GM18520 (cell line): Measurements from ENCODE around the gene EPB41L5.
A peak's percentile ranks its signal among the peaks of the same experiment; 100 is the strongest.
"Not testable (repeated sequence)": the region's sequence is repeated elsewhere in the genome, so short reads cannot be mapped to it uniquely, and the experiment has no call there.

Source experiments
- ATAC-seq: cut with Tn5 transposase; IDR thresholded peaks from one replicate; pipeline ENCODE4 v1.9.1; 2021; ENCODE audit not compliant: unreplicated experiment

Gene EPB41L5

DNA sequence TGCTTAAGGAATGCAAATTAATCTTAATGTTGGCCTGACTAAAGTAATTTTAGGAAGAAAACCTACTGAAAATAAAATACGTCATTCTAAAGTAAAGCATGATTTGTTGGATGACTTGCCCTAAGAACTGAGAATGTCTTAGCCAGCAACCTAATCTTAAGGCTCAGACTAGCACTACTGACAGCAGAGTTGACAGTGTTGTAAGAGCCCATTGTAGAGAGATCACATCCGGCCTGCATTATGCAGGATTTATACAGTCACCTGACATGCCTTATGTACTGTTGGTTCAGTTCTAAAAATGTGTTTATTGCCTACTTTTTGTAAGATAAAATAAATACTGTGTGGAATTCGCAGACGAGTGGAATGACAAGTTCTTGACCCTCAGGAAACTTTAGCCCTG lies 128.0 kb downstream of the EPB41L5 start:
- no peak for ATAC-seq

DNA sequence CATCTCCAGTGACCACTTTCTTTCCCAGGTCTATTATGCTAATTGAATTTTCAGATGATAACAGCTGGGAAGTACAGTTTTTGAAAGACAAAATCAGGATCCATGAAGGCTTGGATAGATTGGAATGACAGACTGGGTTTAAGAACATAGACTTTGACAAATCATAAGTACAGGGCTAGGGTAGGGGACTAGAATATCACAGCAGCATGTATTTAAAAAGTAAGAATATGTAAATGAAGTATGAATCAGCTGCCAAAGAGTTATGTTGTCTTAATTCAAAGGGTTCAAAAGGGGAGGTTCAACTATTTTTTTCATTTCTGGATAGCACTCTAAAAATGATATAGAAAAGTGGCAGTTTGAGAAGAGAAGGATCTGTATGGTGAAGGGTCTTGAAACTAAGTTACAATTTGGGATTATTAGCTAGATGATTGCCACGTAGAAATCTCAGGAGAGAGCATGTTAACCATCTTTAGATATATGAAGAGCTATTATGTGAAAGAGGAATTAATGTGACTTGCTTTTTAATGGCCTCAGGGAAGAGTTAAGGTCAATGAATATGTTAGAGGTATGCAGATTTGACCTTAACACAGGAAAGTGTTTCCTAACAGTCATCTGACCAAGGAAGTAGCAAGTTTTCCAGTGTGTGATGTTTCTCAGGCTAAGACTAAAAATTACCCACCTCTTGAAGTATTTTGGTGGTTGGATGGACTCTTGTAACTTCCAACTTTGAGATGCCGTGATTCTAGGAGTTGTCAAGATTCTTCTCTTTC lies 128.6 kb downstream of the EPB41L5 start:
- no peak for ATAC-seq

DNA sequence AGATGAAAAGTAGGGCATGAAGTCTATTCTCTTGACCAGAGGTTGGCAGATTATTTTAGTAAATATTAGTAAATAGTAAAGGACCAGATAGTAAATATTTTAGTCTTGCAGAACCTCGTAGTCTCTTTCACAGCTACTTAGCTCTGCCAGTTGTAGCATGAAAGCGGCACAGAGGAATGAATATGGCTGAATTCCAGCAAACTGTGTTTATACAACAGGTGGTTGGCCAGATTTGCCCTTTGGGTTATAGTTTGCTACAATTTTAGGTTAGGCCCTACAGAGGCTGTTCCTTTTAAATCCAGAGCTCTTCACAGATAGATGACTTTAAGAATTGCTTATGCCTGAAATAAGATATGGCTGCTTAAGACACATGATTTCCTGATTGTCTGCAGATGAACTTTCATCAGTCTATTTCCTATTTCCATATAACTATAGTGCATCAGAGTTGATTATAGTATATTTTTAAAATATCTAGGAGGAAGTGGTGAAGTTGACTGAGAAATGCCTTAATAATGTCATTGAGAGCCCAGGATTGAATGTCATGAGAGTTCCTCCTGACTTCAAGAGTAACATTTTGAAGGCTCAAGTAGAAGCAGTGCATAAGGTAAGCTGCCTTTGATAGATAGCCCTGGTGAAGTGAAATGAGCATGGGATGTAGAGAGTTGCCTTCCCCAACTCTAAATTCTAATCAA lies 129.8 kb downstream of the EPB41L5 start:
- ATAC-seq = no peak

DNA sequence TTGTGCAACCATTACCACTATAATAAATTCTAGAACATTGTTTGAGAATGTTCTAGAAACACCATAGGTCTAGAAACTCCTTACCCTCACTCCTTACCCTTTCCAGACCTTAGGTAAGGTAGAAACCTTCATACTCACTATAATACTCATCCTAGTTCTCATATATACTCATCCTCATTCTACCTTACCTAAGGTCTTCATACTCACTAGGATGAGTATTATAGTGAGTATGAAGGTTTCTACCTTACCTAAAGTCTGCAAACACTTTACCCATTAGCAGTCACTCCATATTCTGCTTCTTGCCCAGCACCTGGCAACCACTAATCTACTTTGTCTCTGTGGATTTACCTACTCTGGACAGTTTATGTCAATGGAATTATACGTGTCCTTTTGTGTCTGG lies 135.4 kb downstream of the EPB41L5 start:
- ATAC-seq = no peak

DNA sequence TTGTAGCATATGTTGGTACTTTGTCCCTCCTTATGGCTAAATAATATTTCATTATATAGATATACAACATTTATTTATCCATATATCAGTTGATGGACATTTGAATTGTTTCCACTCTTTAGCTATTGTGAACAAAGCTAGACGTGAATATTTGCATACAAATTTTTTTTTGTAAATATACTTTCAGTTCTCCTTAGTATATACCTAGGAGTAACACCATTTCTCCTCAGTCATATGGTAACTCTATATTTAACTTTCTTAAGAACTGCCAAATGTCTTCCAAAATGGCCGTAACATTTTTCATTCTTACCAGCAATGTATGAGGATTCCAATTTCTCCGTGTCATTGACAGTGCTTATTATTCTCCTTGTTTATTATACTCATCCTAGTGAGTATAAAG lies 135.8 kb downstream of the EPB41L5 start:
- ATAC-seq = no peak

DNA sequence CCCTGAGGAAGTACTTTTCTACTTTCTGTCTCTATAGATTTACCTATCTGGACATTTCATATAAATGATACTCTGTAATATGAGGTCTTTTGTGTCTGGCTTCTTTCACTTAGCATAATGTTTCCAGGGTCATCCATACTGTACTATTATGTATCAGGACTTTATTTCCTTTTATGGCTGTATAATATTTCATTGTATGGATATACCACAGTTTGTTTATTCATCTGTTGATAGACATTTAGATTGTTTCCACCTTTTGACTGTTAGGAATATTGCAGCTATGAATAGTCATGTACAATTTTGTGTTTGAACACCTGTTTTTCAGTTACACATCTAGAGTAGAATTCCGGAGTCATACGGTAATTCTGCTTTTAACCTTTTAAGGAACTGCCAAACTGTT lies 136.5 kb downstream of the EPB41L5 start:
- no peak for ATAC-seq

DNA sequence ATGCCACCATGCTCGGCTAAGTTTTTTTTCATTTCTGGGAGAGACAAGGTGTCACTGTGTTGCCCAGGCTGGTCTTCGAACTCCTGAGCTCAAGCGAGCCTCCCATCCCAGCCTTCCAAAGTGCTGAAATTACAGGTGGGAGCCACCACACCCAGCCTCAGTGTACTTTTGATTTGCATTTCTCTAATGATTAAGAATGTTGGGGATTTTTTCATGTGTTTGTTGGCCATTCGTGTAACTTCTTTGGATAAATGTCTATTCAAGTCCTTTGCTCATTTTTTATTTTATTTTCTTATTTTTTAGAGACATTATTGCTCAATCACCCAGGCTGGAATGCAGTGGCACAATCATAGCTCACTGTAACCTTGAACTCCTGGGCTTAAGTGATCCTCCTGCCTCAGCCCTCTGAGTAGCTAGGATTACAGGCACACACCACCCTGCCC lies 137.2 kb downstream of the EPB41L5 start:
- ATAC-seq = no peak

DNA sequence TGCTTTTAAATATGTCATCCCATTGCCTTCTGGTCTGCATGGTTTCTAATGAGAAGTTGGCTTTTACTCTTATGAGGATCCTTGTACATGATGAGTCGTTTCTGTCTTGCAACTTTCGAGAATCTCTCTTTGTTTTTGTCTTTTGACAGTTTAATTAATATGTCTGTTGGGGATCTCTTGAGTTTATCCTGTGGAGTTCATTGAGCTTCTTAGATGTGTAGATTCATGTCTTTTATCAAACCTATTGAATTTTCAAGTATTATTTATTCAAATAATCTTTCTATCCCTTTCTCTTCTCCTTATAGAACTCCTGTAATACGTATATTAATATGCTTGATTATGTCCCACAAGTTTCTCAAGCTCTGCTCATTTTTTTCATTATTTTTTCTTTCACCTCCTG lies 142.4 kb downstream of the EPB41L5 start:
- ATAC-seq = no peak

DNA sequence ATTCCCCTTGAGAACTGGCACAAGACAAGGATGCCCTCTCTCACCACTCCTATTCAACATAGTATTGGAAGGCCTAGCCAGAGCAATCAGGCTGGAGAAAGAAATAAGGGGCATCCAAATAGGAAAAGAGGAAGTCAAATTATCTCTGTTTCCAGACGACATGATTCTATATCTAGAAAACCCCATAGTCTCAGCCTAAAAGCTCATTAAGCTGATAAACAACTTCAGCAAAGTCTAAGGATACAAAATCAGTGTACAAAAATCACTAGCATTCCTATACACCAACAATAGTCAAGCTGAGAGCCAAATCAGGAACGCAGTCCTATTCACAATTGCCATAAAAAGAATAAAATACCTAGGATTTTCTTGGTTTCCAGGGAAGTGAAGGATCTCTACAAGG lies 145.8 kb downstream of the EPB41L5 start:
- ATAC-seq = not testable (repeated sequence)

DNA sequence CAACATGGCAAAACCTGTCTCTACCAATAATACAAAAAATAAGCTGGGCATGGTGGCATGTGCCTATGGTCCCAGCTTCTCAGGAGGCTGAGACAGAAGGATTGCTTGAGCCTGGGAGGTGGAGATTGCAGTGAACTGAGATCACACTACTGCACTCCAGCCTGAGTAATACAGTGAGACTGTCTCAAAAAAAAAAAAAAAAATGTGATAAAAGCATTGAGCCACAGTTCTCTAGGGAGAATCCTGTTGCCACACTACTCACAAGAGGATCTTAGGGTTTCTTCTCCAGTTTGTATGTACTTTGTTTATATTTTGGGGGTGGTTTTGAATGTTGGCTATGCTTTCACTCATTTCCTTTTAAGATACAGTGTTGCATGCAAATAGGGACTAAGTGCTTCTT lies 148.3 kb downstream of the EPB41L5 start:
- ATAC-seq = no peak

DNA sequence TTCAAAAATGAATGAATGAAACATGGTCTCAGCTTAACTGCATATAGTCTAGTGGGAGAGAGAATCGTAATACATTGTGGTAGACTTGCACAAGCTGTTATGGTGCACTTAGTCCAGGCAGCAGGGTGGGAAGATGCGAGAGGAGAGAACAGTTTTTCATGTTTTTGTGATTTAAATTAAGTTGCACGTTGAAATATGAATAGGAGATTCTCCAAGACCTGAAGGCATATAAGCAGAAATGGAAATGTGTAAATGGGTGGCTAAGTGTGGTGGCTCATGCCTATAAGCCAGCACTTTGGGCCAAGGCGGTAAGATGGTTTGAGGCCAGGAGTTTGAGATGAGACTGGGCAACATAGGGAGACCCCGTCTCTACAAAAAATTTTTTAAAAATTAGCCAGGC lies 149.8 kb downstream of the EPB41L5 start:
- ATAC-seq = no peak

DNA sequence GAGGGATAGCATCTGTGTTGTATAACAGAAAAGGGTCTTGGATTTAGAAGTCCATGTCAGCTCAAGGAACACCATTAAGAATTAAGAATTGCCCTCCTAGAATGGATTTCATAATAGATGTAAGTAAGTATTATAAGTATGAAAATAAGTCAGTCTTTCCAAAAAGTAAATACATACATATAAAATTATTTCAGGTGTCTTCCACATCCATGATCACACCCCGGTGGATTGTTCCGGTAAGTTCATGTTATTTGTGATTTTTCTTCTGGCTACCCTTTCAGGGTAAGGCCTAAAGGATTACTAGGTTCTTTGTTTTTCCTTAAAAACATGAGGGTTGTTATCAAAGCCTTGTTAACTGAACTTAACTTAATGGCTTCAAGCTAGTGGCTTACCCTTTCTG lies 154.4 kb downstream of the EPB41L5 start:
- ATAC-seq = no peak

DNA sequence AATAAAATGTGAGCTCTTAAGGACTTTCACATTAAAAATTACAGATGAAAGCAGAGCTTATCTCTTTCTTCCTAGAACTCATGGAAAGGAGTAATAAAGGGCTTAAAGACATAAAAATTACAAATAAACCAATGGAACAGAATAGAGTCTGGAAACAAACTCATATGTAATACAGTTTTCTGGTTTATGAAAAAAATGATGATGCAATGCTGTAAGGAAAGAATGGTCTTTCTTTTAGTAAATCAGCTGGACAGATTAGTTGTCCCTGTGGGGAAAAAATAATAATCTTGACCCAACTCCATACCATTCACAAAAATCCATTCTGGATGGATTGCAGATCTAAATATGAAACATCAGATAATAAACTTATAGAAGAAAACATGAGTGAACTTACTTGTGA lies 156.1 kb downstream of the EPB41L5 start:
- ATAC-seq = no peak

DNA sequence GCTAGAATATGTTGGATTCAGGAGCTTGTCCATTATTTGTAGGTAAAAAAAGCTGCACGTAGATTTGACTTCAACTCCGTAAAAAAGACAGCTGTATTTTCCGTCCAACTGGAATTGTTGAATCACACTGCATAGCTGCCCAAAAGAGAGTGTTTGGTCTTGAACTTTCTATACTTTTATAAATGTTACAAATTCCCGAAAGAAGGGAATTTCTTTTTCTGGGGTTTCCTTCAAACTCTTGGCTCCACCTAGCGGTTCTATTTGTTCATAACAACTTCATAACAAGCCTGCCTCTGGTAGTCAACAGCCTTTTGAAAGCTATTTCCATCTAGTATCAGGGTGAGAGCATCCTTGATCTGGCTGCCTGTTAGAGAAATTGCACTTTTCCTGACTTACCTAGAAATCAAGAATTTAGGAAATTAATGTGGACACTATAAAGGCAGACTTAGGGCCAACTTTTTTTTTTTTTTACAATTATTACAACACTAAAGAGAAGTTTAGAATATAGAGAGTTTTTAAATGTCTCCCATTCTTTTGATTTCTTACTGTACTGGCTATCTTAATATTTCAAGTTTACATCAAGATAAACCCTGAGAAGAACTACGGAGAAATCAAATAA lies 162.2 kb downstream of the EPB41L5 start:
- no peak for ATAC-seq

DNA sequence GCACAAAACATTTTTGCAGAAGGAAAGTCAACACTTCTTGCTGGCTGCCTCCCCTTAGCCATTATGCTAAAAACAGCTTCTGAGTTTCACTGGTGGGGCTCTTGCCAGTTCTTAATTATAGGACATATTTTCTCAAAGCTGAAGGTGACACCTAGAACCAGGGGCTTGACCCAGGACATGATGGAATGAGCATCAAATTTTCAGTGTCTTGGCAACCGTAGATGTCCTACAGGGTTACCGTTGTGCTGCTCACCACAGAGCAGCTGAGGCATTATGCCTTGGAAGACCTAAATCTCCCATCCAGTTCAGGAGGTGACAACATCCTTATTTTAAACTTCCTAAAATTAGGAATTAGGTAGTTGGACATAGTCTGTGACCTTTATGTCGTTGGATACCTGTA lies 163.6 kb downstream of the EPB41L5 start:
- no peak for ATAC-seq

DNA sequence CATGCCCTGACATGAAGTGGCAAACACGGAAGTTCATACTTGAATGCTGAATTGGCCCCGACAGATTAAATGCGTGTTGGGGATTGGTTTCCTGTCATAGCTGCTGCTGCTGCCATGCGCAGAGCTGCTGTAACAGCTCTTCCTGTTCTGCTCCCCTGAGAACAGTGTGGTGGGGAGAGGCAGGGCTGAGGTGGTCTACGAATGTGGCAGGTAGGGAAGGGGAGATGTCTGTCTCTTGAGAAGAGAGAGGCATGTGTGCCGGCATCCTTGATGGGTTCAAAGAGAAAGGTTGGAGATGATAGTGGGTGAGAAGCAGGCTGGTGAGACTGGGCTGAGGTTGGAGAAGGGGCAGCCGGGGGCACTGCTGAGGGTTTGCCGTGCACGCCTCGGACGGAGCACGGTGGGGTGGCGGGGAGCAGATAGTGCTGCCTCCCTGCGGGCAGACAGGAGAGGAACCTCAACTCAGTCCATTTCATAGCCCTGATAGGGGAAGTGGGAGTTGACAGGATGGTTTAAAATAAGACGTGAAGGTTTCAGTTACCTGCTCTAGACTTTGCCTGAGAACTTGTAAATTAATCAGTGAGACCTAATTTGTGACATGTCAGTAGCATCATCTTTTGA lies 164.2 kb downstream of the EPB41L5 start:
- ATAC-seq = peak; percentile 91

DNA sequence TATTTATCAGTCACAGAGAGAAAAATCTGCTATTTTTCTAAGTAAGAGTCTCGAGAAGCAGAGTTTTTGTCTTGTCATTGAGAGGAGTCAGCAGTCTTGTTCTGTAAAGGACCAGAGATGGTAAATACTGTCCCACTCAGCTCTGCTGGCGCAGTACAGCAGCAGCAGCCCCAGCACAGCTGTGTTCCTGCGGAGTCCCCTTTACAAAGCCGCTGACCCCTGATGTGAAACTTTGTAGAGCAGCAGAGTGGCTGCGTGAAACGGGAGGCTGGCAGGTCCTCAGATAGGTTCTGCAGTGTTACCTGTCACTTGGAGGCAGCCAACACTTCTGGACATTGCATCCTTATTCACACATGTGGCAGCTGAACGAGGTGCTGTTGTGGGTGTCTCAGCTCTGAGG lies 165.1 kb downstream of the EPB41L5 start:
- ATAC-seq = no peak

DNA sequence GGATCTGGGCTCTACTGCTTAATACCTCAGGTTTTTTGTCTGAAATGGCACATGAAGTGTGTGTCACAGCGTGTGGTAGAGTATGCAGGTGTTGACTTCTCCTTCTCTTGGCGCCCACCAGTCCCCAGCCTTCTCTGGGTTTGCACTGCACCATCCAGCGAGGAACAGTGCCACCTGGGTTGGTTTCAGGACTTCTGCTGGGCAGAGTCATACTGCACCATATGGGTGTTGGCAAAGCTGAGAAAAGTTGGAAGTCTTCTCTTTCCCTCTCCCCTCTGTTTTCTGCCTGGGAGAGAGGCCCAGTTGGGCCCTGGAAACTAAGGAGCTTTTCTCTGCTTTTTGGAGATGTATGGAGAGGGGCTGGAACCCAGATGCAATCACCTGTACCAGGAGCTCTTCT lies 166.5 kb downstream of the EPB41L5 start:
- ATAC-seq = no peak

DNA sequence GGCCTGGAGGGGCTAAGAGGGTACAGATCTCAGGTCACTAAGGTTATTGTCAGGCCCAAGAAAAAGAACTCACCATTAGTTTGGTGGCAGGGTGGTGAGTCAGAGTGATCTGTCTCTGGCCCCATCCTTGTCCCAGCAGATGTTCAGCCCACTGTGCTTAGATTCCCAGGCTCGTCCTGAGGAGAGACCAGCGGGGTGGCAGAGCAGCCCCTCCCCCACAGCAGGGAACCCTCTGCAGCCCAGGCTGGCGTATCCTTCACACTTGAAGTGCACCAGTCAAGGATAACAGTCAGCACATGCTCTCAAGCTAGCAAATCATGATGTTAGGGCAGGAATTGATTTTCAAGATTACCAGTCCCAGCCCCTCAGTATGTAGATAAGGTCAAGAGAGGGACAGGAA lies 167.2 kb downstream of the EPB41L5 start:
- no peak for ATAC-seq

DNA sequence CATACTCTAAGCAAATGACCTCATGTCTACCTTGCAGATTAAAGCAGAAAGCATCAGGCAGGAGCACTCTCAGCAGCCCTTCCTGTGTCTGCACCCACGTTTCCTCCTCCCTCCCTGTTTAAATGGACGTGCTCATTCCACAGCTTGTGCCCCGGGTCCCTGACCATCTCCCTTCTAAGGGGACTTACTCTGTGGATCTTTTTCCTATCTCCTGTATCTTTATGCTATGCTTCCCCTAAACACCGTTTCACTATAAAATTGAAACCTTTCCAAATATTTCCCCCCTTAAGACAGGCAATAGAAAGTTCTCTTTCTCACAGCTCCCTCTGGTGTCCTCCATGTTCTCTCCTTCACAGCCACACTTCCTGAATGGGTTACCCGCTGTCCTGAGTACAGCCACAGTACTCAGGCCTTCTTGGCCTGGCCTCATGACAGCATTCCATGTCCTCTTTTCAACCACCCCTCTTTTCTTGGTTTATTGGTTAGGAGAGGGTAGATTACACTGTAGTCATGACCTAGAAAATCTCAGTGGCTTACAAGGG lies 169.2 kb downstream of the EPB41L5 start:
- ATAC-seq = no peak

DNA sequence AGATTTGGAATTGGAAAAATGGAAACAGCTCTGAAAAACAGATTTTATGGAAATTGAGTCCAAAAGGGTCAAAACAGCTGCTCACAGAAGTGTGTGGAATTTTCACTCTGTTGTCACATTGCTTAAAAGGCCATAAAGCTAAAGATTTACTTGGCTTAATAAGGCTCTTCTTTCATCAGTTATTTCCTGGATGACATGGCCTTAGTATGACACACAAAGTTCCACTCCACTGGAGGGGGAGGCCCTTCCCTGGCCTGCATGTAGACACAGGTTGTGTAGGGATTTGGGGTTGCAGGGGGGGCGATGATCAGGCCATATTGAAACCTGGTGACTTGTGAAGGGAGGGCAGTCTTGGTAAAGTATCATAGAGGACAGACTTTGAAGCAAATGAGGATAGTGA lies 176.3 kb downstream of the EPB41L5 start:
- no peak for ATAC-seq

DNA sequence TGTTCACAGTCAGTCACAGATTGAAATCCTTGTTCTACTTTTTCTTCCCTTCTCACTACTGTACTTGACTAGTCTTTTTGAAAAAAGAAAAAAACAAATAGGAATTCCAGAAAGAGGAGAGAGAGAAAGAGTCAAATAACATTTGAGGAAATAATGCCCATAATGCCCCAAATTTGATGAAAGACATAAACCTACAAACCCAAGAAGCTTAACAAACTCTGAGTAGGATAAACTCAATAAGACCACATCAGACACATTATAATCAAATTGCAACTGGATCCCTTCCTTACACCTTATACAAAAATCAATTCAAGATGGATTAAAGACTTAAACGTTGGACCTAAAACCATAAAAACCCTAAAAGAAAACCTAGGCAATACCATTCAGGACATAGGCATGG lies 179.4 kb downstream of the EPB41L5 start:
- no peak for ATAC-seq
